Endodermal cell (in vitro differentiated cells): ENCODE measurements around the gene CACNG1. TPM values are rescaled to one million over a fixed set of nuclear protein-coding genes. Genes with fewer than 3 reads are reported as not detected.

Source experiments
- DNase-seq: peaks from one replicate; pipeline ENCODE4 v3.0.0-alpha.2; 2017
- H3K27ac ChIP-seq: 2 replicates; pipeline ENCODE4 v1.5.1; 2013; ENCODE audit warnings: mild to moderate bottlenecking, low read depth, low read length, moderate library complexity
- H3K27me3 ChIP-seq: 2 replicates; pipeline ENCODE4 v1.6.1; 2013; ENCODE audit warnings: mild to moderate bottlenecking, low read length, moderate library complexity; ENCODE audit not compliant: insufficient read depth, control insufficient read depth, poor library complexity, severe bottlenecking
- H3K36me3 ChIP-seq: 2 replicates; pipeline ENCODE4 v1.7.0; 2013; ENCODE audit warnings: mild to moderate bottlenecking, low read length, moderate library complexity; ENCODE audit not compliant: control insufficient read depth, insufficient read depth
- H3K4me1 ChIP-seq: one replicate; pipeline ENCODE4 v1.7.0; 2013; ENCODE audit warnings: low read length; ENCODE audit not compliant: control insufficient read depth, insufficient read depth
- H3K4me3 ChIP-seq: 2 replicates; pipeline ENCODE4 v1.5.1; 2013; ENCODE audit warnings: mild to moderate bottlenecking, low read length, moderate library complexity
- H3K9ac ChIP-seq: 2 replicates; pipeline ENCODE4 v1.6.1; 2013; ENCODE audit warnings: mild to moderate bottlenecking, low read length, moderate library complexity; ENCODE audit not compliant: poor library complexity, severe bottlenecking; ENCODE audit errors: extremely low read depth
- H3K9me3 ChIP-seq: 2 replicates; pipeline ENCODE4 v1.6.1; 2013; ENCODE audit warnings: mild to moderate bottlenecking, low read length, moderate library complexity; ENCODE audit not compliant: control insufficient read depth
- H3K27ac Mint-ChIP-seq: 2 replicates; pipeline ENCODE4 v1.8.0; 2020; ENCODE audit warnings: mixed read lengths
- H3K27me3 Mint-ChIP-seq: 2 replicates; pipeline ENCODE4 v1.8.0; 2021; ENCODE audit warnings: mild to moderate bottlenecking, mixed read lengths; ENCODE audit not compliant: insufficient read depth
- H3K36me3 Mint-ChIP-seq: 2 replicates; pipeline ENCODE4 v1.8.0; 2020; ENCODE audit warnings: low read depth, mixed read lengths
- H3K4me1 Mint-ChIP-seq: 2 replicates; pipeline ENCODE4 v1.8.0; 2020; ENCODE audit warnings: mixed read lengths
- H3K4me3 Mint-ChIP-seq: 2 replicates; pipeline ENCODE4 v1.8.0; 2020; ENCODE audit warnings: mild to moderate bottlenecking, moderate library complexity, mixed read lengths
- H3K9me3 Mint-ChIP-seq: 2 replicates; pipeline ENCODE4 v1.8.0; 2020; ENCODE audit warnings: mild to moderate bottlenecking, mixed read lengths
- WGBS, 2 experiments: methylation state at CpG; one replicate each; pipeline versions ENCODE4 v1.1.5 to v1.1.7; 2013; ENCODE audit warnings: missing lambda C conversion rate in 2 of 2, mixed read lengths in 1 of 2; ENCODE audit not compliant: insufficient coverage in 1 of 2, insufficient read length in 1 of 2; 5-methylcytosine and 5-hydroxymethylcytosine counted together
- long read RNA-seq, 4 experiments: library from polyadenylated mRNA in 2 of 4; library from RNA in 1 of 4; library from capped mRNA in 1 of 4; stranded (forward) in 3 of 4; unstranded in 1 of 4; transcript quantifications; one replicate each; pipeline ENCODE4 v2.0.0, GENCODE V29; 2020 to 2021; ENCODE audit warnings: inconsistent platforms in 1 of 4
- polyA plus RNA-seq, 2 experiments: library from polyadenylated mRNA; stranded (reverse); fragments of 50-300 nt; gene quantifications; one replicate each; pipeline ENCODE4 v1.2.3, GENCODE V29; 2013
- total RNA-seq, 2 donors: library from RNA; stranded (reverse); fragmentation: NEBNext Ultra II Directional in 1 of 2; extraction: Animal tissue kit (Norgen Biotek cat#: 25700) in 1 of 2; gene quantifications; 2 replicates in 1 of 2; 3 replicates in 1 of 2; pipeline ENCODE4 v1.2.1, GENCODE V29; 2021
- TF ChIP-seq, protein P1 (sequence below): fragments of 200-600 bp; sonication (generic); conservative IDR thresholded peaks from 2 replicates; pipeline ENCODE4 v1.5.0; 2021; ENCODE audit warnings: antibody characterized with exemption, mild to moderate bottlenecking

CACNG1 gene, protein sequence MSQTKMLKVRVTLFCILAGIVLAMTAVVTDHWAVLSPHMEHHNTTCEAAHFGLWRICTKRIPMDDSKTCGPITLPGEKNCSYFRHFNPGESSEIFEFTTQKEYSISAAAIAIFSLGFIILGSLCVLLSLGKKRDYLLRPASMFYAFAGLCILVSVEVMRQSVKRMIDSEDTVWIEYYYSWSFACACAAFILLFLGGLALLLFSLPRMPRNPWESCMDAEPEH
- total RNA-seq = not detected
- 1.00 TPM for polyA plus RNA-seq (2013, experiment 1 of 2)
- polyA plus RNA-seq (2013, experiment 2 of 2) = 1.1 TPM
- long read RNA-seq, experiment 1 = 0 reads
- long read RNA-seq, experiment 2 = 0 reads
- long read RNA-seq, experiment 3 = 0 reads
- long read RNA-seq, experiment 4 = 0 reads

DNA sequence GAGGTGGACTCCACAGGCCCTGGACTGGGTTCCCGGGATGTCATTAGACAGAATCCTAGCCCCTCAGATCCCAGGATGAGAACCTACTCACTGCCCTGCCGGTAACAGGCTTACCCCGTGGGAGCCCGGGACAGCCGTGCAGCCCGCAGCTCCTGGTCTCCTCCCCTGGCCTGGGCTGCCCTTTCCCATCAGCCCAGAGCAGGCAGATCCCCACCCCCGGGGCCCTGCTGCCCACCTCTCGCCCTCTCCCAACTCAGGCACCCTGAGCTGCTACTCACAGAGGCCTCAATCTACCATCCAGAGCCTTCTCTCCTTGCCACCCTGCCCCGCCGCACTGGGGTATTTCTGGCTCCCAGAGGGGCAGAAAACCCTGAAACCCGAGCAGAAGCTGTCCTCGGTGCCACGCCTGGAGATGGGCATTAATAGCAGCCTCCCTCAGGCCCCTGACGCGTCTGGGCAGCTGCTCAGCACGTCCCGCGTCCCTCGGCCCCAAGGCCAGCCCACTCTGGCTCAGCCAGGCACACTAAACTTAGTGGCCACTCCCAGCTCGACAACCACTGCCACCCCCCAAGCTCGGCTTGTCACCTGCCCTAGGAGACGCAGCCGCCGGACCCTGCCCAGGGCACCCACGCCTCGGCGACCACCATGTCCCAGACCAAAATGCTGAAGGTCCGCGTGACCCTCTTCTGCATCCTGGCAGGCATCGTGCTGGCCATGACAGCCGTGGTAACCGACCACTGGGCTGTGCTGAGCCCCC is at the start of gene CACNG1:
Gene CACNG1 (plus strand): TSS at position 539 of the 757 bp plus-strand sequence. CDS start 107 bp downstream, at position 646.
- no peak for DNase-seq
- no peak within 1 kb of the TSS for H3K9ac ChIP-seq
- no peaks in the 10 kb centered on the region for H3K4me1 ChIP-seq
- H3K36me3 ChIP-seq = no peaks in the 10 kb centered on the region
- Mint-ChIP-seq H3K36me3 (peaks cover 7% of the 10 kb centered on the region), H3K27ac (no peak within 1 kb of the TSS), H3K27me3 (no peaks in the 10 kb centered on the region), H3K4me3 (no peak within 1 kb of the TSS), H3K9me3 (peaks cover 25% of the 10 kb centered on the region), H3K4me1 (peaks cover 2% of the 10 kb centered on the region)
- H3K27me3 ChIP-seq = no peaks in the 10 kb centered on the region
- peaks cover 24% of the 10 kb centered on the region for H3K9me3 ChIP-seq
- no peak within 1 kb of the TSS for H3K27ac ChIP-seq
- TF ChIP-seq, protein P1, sequence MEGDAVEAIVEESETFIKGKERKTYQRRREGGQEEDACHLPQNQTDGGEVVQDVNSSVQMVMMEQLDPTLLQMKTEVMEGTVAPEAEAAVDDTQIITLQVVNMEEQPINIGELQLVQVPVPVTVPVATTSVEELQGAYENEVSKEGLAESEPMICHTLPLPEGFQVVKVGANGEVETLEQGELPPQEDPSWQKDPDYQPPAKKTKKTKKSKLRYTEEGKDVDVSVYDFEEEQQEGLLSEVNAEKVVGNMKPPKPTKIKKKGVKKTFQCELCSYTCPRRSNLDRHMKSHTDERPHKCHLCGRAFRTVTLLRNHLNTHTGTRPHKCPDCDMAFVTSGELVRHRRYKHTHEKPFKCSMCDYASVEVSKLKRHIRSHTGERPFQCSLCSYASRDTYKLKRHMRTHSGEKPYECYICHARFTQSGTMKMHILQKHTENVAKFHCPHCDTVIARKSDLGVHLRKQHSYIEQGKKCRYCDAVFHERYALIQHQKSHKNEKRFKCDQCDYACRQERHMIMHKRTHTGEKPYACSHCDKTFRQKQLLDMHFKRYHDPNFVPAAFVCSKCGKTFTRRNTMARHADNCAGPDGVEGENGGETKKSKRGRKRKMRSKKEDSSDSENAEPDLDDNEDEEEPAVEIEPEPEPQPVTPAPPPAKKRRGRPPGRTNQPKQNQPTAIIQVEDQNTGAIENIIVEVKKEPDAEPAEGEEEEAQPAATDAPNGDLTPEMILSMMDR = no peak
- H3K4me3 ChIP-seq = no peak within 1 kb of the TSS
- WGBS, 2 experiments = 94 to 96% methylated on average over 21 to 32 of the region's 32 CpGs

DNA sequence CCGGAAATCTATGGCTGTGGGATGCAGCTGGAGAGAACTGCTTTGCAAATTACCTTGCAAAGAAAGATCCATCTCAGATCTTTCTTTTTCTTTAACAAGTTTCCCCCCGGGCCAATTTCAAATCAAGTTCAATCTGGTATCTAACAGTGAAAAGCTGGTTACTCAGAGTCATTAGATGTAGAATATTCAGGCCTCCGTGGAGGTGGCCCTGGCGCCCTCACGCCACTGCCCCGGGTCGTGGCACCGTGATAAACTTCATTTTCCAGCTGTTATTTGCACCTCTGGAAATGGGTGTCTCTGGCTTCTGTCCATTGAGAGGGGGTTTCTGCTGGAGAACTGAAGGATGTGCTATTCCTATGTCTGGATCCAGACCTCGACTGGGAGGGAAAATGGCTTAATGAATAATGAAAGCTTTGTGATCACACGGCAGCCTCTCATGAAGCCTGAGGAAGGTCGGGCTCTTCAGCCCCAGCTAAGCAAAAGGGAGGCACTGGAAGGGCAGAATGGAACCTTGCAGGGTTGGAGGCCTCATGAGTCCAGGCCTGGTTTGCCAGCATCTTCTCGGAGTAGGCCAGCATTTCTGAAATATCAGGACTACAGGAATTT is 49.3 kb upstream of the CACNG1 start:
- no peaks in the 10 kb centered on the region for H3K4me1 Mint-ChIP-seq
- H3K27me3 ChIP-seq = no peaks in the 10 kb centered on the region
- no peak overlapping the region for H3K4me3 ChIP-seq
- no peaks in the 10 kb centered on the region for H3K9me3 Mint-ChIP-seq
- no peaks in the 10 kb centered on the region for H3K9me3 ChIP-seq
- no peak for DNase-seq
- no peaks in the 10 kb centered on the region for H3K4me1 ChIP-seq
- H3K4me3 Mint-ChIP-seq = no peak overlapping the region
- no peak overlapping the region for H3K27ac ChIP-seq
- H3K9ac ChIP-seq = no peak overlapping the region
- H3K27ac Mint-ChIP-seq = no peak overlapping the region
- TF ChIP-seq, protein P1 = no peak
- no peaks in the 10 kb centered on the region for H3K36me3 Mint-ChIP-seq
- 91 to 92% methylated on average over 5 to 12 of the region's 12 CpGs for WGBS, 2 experiments
- H3K27me3 Mint-ChIP-seq = no peaks in the 10 kb centered on the region
- no peaks in the 10 kb centered on the region for H3K36me3 ChIP-seq

DNA sequence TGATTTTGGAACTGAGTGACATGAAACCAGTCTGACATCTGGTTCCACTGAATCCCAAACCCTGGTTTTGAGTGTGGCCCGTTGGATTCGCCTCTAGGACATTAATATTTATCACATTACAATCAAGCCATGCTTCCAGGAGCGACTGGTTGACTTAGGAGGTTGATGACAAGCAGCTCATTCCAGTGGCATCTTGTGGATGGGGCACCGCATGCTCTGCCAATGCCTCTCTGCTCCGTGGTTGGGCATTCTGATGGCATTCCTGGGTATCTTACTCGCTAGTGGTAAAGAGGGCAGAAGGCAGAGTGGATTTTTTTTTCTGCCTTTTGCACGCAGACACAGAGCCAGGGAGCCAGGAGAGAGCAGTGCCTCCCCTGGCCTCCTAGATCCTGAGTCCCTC is 48.4 kb upstream of the CACNG1 start:
- Histone ChIP-seq H3K9me3 (no peaks in the 10 kb centered on the region), H3K9ac (no peak overlapping the region), H3K4me3 (no peak overlapping the region), H3K4me1 (no peaks in the 10 kb centered on the region), H3K36me3 (no peaks in the 10 kb centered on the region), H3K27ac (no peak overlapping the region), H3K27me3 (no peaks in the 10 kb centered on the region)
- Mint-ChIP-seq H3K9me3 (peaks cover 6% of the 10 kb centered on the region), H3K4me3 (no peak overlapping the region), H3K36me3 (no peaks in the 10 kb centered on the region), H3K4me1 (no peaks in the 10 kb centered on the region), H3K27me3 (no peaks in the 10 kb centered on the region), H3K27ac (no peak overlapping the region)
- TF ChIP-seq, protein P1 = no peak
- 94% methylated on average over 4 to 7 of the region's 7 CpGs for WGBS, 2 experiments
- DNase-seq = no peak
